GM12891 (cell line): ENCODE results near the gene NPL.

ENCODE experiments used
- POLR2A ChIP-seq: IDR thresholded peaks from 2 replicates; pipeline ENCODE4 v1.6.1; 2011; ENCODE audit warnings: low read depth, low read length, control low read depth
- POLR2AphosphoS5 ChIP-seq: IDR thresholded peaks from 2 replicates; pipeline ENCODE4 v1.6.1; 2011; ENCODE audit warnings: low read depth, low read length, control low read depth
- POU2F2 ChIP-seq: IDR thresholded peaks from 2 replicates; pipeline ENCODE4 v1.6.1; 2011; ENCODE audit warnings: low read depth, mild to moderate bottlenecking, control low read depth, low read length, moderate library complexity
- SPI1 ChIP-seq: IDR thresholded peaks from 2 replicates; pipeline ENCODE4 v1.6.1; 2011; ENCODE audit warnings: low read depth, low read length, control low read depth
- TAF1 ChIP-seq: IDR thresholded peaks from 2 replicates; pipeline ENCODE4 v1.6.1; 2011; ENCODE audit warnings: low read depth, low read length, control low read depth

- TF ChIP-seq POLR2AphosphoS5 (no peak), SPI1 (no peak), POLR2A (no peak), TAF1 (no peak), POU2F2 (no peak)
Measured at GRCh38 chr1:182826892-182827291, 37.3 kb downstream of the NPL start.
